ENCODE measurements around the gene F3. TPM values are rescaled to one million over a fixed set of nuclear protein-coding genes. Genes with fewer than 3 reads are reported as not detected.
A peak's percentile ranks its signal among the peaks of the same experiment; 100 is the strongest.

F3 gene
- total RNA-seq, 1 experiment from 2014 or later = 13.8 TPM

DNA sequence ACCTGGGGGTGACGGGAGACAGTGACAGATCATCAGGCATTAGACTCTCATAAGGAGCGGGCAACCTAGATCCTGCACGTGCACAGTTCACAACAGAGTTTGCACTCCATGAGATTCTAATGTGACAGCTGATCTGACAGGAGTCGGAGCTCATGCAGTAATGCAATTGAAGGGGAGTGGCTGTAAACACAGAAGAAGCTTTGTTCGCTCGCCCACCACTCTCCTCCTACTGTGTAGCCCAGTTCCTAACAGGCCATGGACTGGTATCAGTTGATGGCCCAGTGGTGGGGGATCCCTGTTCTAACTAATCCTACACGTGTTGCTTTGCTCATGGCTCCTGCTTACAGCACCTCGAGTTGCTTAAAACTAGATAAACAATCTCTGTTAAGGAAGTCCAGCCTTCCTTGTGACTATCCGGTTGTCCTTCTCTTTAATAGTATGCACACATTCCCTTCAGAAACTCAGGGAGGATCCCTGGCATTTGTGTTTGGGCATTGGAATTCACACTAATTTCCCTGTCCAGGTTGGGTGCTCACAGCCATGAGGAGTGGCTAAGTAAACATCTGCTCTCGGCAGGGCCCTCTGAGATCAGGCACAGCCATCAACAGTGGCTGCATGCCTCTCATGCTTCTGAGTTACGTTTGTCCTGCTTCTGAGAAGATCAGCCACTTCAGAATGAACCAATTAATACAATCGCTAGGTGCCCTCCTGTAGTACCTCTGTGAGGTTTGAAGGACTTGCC lies 21.1 kb upstream of the F3 start:
- DNase-seq = no peak
- no peaks in the 10 kb centered on the region for H3K36me3 ChIP-seq
- H3K27ac ChIP-seq = no peak overlapping the region
- no peaks in the 10 kb centered on the region for H3K27me3 ChIP-seq
- H3K4me3 ChIP-seq = no peak overlapping the region
- peaks cover 15% of the 10 kb centered on the region; the same call in 1 of the 2 replicates for H3K4me1 ChIP-seq
- peaks cover 3% of the 10 kb centered on the region; the same call in 1 of the 2 replicates for H3K9me3 ChIP-seq (replicated peaks)

DNA sequence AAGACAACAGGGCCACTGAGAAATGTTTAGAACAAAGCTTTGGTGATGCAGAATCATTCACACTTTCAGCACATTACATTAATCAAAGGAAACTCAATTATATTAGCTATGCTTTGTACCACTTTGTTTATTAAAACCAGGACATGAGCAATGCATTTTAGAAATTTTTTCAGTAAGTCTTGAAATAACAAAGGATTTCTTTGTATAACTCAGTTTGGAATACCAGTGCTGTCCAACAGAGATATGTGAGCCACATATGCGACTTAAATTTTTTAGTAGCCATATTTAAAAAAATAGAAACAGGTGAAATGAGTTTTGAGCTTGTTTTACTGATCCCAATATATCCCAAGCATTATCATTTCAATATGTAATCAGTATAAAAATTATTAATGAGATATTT lies 18.8 kb upstream of the F3 start:
- Histone ChIP-seq H3K9me3 (replicated peaks) (peaks cover 3% of the 10 kb centered on the region; the same call in 1 of the 2 replicates), H3K36me3 (no peaks in the 10 kb centered on the region), H3K27ac (peak overlapping the region; percentile 20; the same call in 1 of the 2 replicates), H3K27me3 (no peaks in the 10 kb centered on the region), H3K4me3 (no peak overlapping the region), H3K4me1 (peaks cover 15% of the 10 kb centered on the region; the same call in 1 of the 2 replicates)
- DNase-seq = no peak

DNA sequence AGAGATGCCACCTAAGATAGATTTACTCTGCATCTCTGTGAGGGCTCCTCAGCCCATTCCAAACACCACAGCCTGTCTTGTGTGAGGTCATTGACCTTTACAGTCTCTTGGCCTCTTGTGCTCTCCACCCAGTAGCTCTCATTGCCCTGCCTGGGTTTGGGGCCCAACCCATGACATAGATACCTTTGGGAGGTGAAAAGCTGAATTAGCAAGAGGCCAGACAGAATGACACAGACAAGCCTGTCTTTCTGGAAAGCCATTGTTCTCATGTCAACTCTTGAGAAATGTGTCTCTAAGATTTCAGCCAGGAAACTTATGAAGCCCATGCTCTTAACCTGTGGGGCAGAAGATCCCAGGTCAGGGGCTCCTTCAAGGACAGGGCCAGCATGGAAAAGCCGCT lies 18.4 kb upstream of the F3 start:
- no peak for DNase-seq
- Histone ChIP-seq H3K9me3 (replicated peaks) (peaks cover 3% of the 10 kb centered on the region; the same call in 1 of the 2 replicates), H3K4me1 (peaks cover 15% of the 10 kb centered on the region; the same call in 1 of the 2 replicates), H3K4me3 (no peak overlapping the region), H3K27ac (peak overlapping the region; percentile 20; the same call in 1 of the 2 replicates), H3K27me3 (no peaks in the 10 kb centered on the region), H3K36me3 (no peaks in the 10 kb centered on the region)

DNA sequence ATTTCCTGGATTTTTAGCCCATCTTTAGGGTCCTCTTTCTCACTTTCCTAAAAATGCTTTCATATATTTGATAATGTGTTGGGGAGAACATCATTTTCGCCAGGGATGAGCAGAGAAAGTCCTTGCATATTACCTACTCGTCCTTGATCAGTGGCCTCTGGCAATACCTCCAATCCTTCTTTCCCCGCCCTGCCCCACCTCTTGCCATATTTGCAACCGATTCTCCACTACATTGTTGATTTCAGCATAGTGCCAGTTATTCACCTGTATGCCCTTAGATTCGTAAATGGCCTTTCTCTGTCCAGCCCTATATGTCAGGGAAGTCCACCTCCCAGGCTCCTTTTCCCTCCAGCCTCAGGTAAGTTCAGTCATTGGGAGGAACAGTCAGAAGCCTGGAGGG lies 13.5 kb upstream of the F3 start:
- DNase-seq = no peak
- no peaks in the 10 kb centered on the region for H3K36me3 ChIP-seq
- no peaks in the 10 kb centered on the region for H3K27me3 ChIP-seq
- H3K4me1 ChIP-seq = peaks cover 51% of the 10 kb centered on the region
- H3K9me3 ChIP-seq (replicated peaks) = no peaks in the 10 kb centered on the region
- H3K4me3 ChIP-seq = no peak overlapping the region
- no peak overlapping the region for H3K27ac ChIP-seq

DNA sequence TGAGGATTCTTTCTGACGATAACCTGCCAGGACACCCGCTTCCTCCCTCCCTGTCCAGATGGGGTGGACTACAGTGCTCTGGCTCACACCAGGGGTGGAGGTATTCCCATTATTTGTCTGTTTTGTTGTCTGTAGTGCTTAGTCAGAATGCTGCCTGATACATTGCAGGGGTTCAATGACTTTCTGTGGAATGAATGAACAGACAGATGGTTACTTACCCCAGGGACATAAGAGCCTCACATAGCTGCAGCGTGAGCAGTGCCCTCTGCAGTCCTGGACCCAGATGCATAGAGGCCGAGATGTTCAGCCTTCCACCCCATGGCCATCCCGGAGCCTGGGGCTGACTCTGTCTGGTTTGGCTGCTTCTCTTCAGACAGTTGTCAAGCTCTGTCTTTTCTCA lies 13.0 kb upstream of the F3 start:
- H3K27ac ChIP-seq = no peak overlapping the region
- H3K4me3 ChIP-seq = no peak overlapping the region
- H3K4me1 ChIP-seq = peaks cover 52% of the 10 kb centered on the region
- H3K27me3 ChIP-seq = no peaks in the 10 kb centered on the region
- no peaks in the 10 kb centered on the region for H3K36me3 ChIP-seq
- DNase-seq = no peak
- no peaks in the 10 kb centered on the region for H3K9me3 ChIP-seq (replicated peaks)

DNA sequence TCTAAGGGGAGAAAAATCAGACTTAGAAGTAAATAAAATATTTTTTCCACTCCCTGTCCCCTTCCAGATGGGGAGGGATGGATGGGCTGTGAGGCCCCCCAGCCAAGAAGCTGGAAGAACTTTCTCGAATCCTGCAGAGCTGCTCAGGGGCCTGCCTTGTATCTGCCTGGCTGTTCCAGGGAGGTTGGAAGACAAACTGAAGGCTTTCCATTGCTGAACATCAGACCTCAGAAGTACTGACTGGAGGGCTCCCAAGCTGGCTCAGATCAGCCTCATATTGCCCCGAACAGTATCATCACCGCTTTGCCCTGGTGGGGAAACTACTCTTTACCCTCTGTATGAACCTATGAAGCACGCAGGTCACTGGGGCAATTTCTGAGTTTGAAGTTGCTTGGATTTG lies 12.4 kb upstream of the F3 start:
- Histone ChIP-seq H3K27ac (no peak overlapping the region), H3K9me3 (replicated peaks) (no peaks in the 10 kb centered on the region)

DNA sequence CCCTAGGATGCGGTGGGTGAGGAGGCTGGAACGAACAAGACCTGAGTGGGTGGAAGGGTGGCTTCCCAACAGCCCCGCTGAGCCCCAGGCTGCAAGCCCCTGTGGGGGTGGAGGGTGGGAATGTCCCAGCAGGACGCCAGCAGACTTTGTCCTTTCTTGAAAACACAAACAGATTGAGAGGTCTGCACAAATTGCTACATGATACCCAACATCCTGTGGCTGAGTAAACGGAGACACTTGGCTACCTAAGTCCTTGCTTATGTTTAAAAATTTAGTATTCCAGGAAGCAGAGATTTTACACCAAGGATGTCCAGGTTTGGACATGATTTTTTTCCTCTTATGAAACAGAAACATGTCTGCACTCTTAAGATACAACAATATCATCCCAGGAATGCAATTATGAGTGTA lies 11.8 kb upstream of the F3 start:
- Histone ChIP-seq H3K9me3 (replicated peaks) (no peaks in the 10 kb centered on the region), H3K4me3 (no peak overlapping the region), H3K27me3 (no peaks in the 10 kb centered on the region), H3K4me1 (peaks cover 53% of the 10 kb centered on the region), H3K36me3 (no peaks in the 10 kb centered on the region), H3K27ac (no peak overlapping the region)
- DNase-seq = peak; percentile 40 to 69

More for the DNA sequence above, 12.4 kb upstream of the F3 start:
- Histone ChIP-seq H3K36me3 (no peaks in the 10 kb centered on the region), H3K4me3 (no peak overlapping the region), H3K4me1 (peaks cover 53% of the 10 kb centered on the region), H3K27me3 (no peaks in the 10 kb centered on the region)
- DNase-seq = no peak

DNA sequence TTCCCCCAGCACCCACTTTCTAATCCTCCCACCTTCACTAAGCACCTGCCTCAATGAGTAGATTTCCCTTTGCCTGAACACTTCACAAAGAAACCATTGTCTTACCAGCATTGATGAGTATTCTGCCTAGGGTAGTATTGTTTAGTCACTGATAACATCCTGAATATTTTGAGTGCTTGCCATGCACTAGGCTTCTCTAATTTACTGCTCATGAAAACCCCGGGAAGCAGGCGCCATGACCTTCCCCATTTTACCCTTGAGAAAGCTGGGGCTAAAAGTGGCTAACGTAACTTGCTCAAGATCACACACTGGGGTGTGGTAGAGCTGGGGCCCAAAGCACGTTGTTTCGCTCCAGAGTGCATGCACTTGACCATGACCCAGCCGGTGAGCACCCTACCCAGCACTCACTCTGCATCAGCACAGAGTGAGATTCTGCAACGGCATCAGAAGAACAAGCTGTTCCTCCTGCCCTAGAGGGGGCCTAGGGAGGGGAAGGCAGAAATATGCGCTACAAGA lies 10.6 kb upstream of the F3 start:
- Histone ChIP-seq H3K27ac (no peak overlapping the region), H3K4me3 (no peak overlapping the region), H3K4me1 (peaks cover 53% of the 10 kb centered on the region), H3K36me3 (no peaks in the 10 kb centered on the region), H3K27me3 (no peaks in the 10 kb centered on the region), H3K9me3 (replicated peaks) (no peaks in the 10 kb centered on the region)
- no peak for DNase-seq

DNA sequence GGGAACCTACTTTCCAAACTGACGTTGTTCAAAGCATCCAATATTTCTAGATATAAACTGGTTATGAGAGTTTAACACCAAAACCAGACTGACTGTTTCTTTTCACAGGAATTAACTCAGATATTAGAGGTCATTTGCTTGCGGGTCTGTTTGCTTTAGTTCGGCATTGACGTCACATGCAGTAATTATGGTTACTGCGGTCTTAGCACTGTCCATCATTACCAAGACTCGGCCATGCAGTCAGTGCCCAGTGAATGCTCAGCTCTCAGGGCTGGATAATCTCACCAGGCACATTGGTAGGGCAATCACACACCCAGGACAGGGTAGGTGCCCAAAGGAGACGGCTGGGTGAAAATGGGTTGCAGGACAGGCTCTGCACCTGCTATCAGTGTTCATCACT lies 9.9 kb upstream of the F3 start:
- H3K4me3 ChIP-seq = no peak overlapping the region
- no peak for DNase-seq
- H3K9me3 ChIP-seq (replicated peaks) = no peaks in the 10 kb centered on the region
- no peak overlapping the region for H3K27ac ChIP-seq
- H3K27me3 ChIP-seq = no peaks in the 10 kb centered on the region
- H3K4me1 ChIP-seq = peaks cover 53% of the 10 kb centered on the region
- no peaks in the 10 kb centered on the region for H3K36me3 ChIP-seq

DNA sequence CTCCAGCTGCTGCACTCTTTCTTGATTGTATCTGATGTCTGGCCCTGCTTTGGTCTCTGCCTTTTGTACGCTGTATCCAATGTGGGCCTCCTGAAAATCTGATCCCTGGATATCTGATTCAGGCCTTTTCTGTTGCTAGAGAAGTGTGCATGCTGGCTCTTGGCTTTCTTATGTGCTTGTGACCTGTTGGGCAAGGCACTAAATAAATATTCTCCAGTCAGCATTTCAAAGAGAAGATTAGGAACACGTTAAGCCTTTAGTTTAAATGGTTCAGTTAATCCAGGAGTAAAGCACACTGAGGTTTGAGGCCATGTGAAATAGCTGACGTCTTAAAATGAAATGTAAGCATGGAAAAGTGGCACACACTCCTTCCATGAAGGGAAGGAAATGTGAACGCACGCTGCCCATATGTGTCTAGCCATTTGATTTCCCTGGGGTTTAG lies 9.3 kb upstream of the F3 start:
- Histone ChIP-seq H3K27me3 (no peaks in the 10 kb centered on the region), H3K27ac (peak overlapping the region; percentile 25)
- peak; percentile 47 to 75 for DNase-seq

DNA sequence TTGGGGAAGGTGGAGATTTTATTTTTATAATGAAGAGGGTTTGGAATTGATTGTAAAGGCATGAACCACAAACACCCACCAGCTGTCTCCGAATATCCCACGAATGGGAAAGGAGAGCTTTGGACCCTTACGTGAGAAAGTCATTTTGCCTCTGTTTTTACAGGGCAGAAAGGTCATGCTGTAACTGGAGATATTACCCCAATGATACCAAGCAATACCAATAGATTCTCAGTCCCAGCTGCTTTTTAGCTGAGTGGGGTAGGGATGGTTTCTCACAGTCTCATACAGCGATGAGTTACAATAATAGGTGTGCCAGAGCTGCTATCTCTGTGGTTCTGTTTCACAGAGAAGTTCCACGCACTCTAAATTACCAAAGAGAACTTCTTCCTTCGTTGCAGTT lies 8.8 kb upstream of the F3 start:
- Histone ChIP-seq H3K27ac (peak overlapping the region; percentile 25), H3K27me3 (no peaks in the 10 kb centered on the region), H3K4me1 (peaks cover 53% of the 10 kb centered on the region), H3K4me3 (peak overlapping the region; percentile 19), H3K9me3 (replicated peaks) (no peaks in the 10 kb centered on the region), H3K36me3 (no peaks in the 10 kb centered on the region)
- DNase-seq = peak in 1 of 2 experiments; percentile 58

More for the DNA sequence above, 9.3 kb upstream of the F3 start:
- Histone ChIP-seq H3K4me3 (peak overlapping the region; percentile 19), H3K36me3 (no peaks in the 10 kb centered on the region), H3K9me3 (replicated peaks) (no peaks in the 10 kb centered on the region), H3K4me1 (peaks cover 53% of the 10 kb centered on the region)

DNA sequence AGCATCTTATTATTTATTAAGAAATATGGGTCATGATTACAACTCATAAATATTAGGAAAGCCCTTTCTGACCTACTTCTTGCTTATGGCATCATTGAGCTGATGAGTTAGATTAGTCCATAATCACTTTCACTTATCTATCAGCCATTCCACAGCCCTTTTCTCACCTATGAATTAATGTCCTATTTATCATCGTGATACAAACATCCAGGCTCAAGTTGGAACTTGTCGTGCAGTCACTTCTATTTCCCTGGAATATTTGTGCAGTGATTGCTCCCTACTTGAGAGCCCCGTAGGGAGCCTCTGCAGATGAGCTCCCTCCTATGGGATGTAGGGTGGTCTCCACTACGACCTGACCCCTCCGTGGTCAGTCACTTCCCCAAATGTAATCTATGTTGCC lies 8.1 kb upstream of the F3 start:
- H3K27ac ChIP-seq = no peak overlapping the region
- no peak overlapping the region for H3K4me3 ChIP-seq
- DNase-seq = no peak
- no peaks in the 10 kb centered on the region for H3K36me3 ChIP-seq
- H3K27me3 ChIP-seq = no peaks in the 10 kb centered on the region
- H3K4me1 ChIP-seq = peaks cover 51% of the 10 kb centered on the region
- no peaks in the 10 kb centered on the region for H3K9me3 ChIP-seq (replicated peaks)

DNA sequence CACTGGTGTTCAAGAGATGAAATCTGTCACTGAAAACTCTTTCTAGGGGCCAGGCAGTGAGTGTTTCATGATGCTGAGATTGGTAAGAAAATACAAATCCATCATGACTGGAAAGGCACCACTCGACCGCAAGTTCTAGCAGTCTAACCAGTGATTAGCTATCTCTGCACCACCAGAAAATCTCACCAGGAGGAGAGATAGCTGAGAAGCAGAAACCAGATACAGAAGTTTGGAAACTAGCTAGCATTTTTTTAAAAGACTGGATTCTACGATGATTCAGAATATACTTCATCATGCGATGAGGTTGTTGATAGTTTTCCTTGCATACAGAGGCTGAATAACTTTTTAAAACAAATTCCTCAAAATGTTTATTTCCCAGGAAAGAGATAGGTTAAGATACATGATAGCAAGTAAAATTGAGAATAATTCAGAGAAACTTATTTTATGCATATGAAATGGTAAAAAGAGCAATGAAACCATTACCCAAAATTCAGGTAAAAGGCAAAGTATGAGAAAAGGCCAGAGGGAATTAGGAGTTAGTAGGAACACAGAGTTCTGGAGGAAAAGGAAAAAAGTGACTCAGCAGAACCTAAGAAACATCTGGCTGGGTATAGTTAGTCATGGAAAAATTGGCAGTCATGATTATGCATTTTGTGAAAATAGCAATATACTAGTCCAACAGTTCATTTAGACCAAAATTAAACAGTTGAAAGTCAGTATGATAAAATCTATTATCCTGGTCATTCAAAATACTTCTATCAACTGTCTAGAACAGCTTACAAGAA lies 3.3 kb upstream of the F3 start:
- H3K4me1 ChIP-seq = peaks cover 15% of the 10 kb centered on the region

DNA sequence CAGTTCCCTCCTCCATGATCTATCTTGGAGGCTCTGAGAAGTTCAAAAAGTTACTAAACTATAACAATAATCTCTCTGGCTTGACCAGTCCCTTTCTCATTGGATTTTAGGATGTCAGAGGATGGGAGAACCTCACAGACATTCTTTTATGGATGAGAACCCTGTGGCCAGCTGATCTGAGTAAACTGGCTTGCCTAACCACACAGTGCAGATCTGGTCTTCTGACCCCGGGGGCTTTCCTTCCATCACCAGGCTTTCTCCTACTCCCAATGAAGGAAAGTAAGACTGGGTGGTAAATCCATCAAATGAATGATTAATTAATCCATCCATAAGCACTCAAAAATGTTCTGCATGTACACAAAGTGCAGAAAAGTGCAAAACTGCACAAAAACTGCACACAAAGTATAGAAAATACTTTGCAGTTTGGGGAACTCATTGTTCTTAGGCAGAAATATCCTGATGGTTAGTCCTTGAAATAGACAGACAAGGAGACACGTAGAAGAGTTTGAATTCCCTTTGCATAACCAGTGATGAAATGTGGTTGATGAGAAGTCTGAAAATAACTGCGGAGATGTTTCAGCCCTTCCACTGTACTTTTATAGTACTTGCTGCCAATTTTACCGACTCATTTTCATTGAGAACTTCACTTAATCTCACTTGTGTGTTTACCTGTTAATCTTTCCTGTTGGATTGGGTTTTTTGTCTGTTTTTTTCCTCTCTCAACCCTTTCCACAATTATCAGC lies 2.5 kb upstream of the F3 start:
- Histone ChIP-seq H3K4me3 (no peak overlapping the region), H3K36me3 (peaks cover 7% of the 10 kb centered on the region; the same call in 1 of the 2 replicates), H3K4me1 (peaks cover 17% of the 10 kb centered on the region; the same call in 1 of the 2 replicates), H3K27ac (no peak overlapping the region), H3K27me3 (no peaks in the 10 kb centered on the region), H3K9me3 (replicated peaks) (no peaks in the 10 kb centered on the region)
- DNase-seq = no peak

More for the DNA sequence above, 3.3 kb upstream of the F3 start:
- Histone ChIP-seq H3K27ac (no peak overlapping the region), H3K36me3 (no peaks in the 10 kb centered on the region), H3K4me3 (no peak overlapping the region), H3K9me3 (replicated peaks) (no peaks in the 10 kb centered on the region), H3K27me3 (no peaks in the 10 kb centered on the region)
- DNase-seq = no peak

Data from SJCRH30 (cell line).